DND-41 (cell line): ENCODE data around the gene GPR137B.

ENCODE experiments used
- CTCF ChIP-seq: IDR thresholded peaks from 2 replicates; pipeline ENCODE4 v1.5.1; 2012; ENCODE audit warnings: borderline replicate concordance, low read length, moderate library complexity, mild to moderate bottlenecking; ENCODE audit not compliant: poor library complexity, severe bottlenecking; ENCODE audit errors: extremely low read depth
- EZH2 ChIP-seq: IDR thresholded peaks from 3 replicates; pipeline ENCODE4 v1.6.1; 2012; ENCODE audit warnings: borderline replicate concordance, low read depth, mild to moderate bottlenecking, moderate library complexity, low read length, inconsistent platforms; ENCODE audit not compliant: severe bottlenecking

- TF ChIP-seq CTCF (no peak), EZH2 (no peak)
Measured at GRCh38 chr1:236119943-236120484, 22.3 kb upstream of the GPR137B start.
